ENCODE measurements around the gene KRTAP5-5. TPM values are rescaled to one million over a fixed set of nuclear protein-coding genes. Genes with fewer than 3 reads are reported as not detected.
"Not testable (repeated sequence)": the region's sequence is repeated elsewhere in the genome, so short reads cannot be mapped to it uniquely, and the experiment has no call there.

The KRTAP5-5 gene
- total RNA-seq, 2 donors from 2014 or later, result not detected

DNA sequence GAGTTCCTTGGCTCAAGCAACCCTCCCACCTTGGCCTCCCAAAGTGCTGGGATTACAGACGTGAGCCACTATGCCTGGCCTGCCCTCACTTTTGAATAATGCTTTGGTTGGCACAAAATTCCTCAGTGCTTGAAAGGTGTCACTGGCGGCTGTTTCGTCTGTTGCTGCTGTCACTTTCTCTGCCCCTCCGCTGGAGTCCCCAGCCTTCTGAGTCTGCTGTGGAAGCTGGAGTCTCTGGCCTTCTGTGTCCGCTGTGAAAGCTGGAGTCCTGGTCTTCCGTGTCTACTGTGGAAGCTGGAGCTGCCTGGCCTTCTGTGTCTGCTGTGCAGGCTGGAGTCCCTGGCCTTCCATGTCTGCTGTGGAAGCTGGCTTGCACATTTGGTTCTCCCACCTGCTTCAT lies 39.6 kb upstream of the KRTAP5-5 start:
- WGBS, 2 donors, result 93 to 95% methylated on average over 6 of the region's 6 CpGs
- Histone ChIP-seq H3K4me3 (no peak overlapping the region), H3K27me3 (no peaks in the 10 kb centered on the region), H3K9me3 (no peaks in the 10 kb centered on the region), H3K4me1 (no peaks in the 10 kb centered on the region), H3K27ac (no peak overlapping the region), H3K36me3 (replicated peaks in 1 of 2; ENCODE audit: insufficient read depth in 1 of 2, low read depth in 2 of 2) (no peaks in the 10 kb centered on the region)
- ATAC-seq (no peak), DNase-seq (no peak)
- intact Hi-C loops (cut with DNase I), result no loop called here
- TF ChIP-seq POLR2A (IDR thresholded peaks at IDR 0.05), result no peak
- TF ChIP-seq, protein P1, sequence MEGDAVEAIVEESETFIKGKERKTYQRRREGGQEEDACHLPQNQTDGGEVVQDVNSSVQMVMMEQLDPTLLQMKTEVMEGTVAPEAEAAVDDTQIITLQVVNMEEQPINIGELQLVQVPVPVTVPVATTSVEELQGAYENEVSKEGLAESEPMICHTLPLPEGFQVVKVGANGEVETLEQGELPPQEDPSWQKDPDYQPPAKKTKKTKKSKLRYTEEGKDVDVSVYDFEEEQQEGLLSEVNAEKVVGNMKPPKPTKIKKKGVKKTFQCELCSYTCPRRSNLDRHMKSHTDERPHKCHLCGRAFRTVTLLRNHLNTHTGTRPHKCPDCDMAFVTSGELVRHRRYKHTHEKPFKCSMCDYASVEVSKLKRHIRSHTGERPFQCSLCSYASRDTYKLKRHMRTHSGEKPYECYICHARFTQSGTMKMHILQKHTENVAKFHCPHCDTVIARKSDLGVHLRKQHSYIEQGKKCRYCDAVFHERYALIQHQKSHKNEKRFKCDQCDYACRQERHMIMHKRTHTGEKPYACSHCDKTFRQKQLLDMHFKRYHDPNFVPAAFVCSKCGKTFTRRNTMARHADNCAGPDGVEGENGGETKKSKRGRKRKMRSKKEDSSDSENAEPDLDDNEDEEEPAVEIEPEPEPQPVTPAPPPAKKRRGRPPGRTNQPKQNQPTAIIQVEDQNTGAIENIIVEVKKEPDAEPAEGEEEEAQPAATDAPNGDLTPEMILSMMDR (IDR thresholded peaks at IDR 0.05), result no peak

DNA sequence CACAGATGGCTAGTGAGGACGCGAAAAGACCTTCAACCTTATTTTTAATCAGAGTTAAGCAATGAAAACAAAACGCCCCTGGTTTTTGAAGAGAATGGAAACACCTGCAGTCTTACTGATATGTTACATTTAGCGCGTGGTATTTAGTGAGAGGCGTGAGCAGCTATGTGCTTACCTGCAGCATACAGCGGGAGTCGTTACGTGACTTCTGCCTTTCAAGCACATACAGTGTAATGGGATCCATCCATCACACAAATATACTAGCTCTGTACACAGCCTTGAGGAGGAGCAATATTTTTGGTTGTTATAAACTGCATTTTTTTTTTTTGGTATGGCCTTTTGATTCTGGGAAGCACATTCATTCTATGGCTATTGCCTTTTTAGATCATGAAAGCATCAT lies 36.9 kb upstream of the KRTAP5-5 start:
- intact Hi-C loops (cut with DNase I), result no loop called here
- no peak for ATAC-seq
- no peaks in the 10 kb centered on the region for H3K27me3 ChIP-seq

DNA sequence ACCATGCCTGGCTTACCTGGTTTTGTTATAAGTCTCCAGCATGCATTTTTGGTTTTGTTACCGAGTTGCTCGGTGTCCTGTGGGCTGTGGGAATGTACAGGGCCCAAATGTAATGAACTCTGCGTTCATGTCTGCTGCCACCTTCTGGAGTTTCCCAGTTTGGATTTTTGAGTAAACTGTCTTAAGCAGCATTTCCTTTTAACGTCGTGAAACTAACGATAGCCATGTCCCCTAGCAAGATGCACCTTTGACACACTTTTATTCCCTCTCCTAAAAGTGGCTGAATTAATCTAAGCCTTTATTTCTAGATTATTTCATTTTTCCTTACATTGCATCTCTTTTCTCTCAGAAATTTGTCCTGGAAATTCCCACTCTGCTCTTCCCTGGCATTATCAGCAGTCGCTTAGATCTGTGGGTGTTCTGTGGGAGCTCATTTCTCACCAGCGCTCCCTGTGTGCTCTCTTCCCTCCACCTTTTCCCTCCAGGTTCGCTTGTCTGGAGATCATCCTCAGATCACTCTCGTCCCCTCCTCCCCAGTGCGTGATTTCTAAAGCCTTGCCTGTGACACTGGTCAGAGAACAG lies 33.5 kb upstream of the KRTAP5-5 start:
- DNase-seq; H3K27ac ChIP-seq; H3K9me3 ChIP-seq; H3K36me3 ChIP-seq (replicated peaks in 1 of 2; ENCODE audit: insufficient read depth in 1 of 2, low read depth in 2 of 2); intact Hi-C loops (cut with DNase I); H3K27me3 ChIP-seq; ATAC-seq; H3K4me3 ChIP-seq: not testable (repeated sequence)
- H3K4me1 ChIP-seq, result peaks cover 15% of the 10 kb centered on the region
- 70 to 71% methylated on average over 11 of the region's 11 CpGs for WGBS, 2 donors

More for the DNA sequence above, 36.9 kb upstream of the KRTAP5-5 start:
- WGBS, 2 donors, result 58 to 74% methylated on average over 9 of the region's 9 CpGs
- TF ChIP-seq POLR2A (IDR thresholded peaks at IDR 0.05), result no peak
- TF ChIP-seq, protein P1 (IDR thresholded peaks at IDR 0.05), result no peak
- DNase-seq, result no peak
- H3K4me1 ChIP-seq, result peaks cover 8% of the 10 kb centered on the region
- H3K27ac ChIP-seq, result no peak overlapping the region
- no peak overlapping the region for H3K4me3 ChIP-seq
- H3K36me3 ChIP-seq (replicated peaks in 1 of 2; ENCODE audit: insufficient read depth in 1 of 2, low read depth in 2 of 2), result no peaks in the 10 kb centered on the region
- no peaks in the 10 kb centered on the region for H3K9me3 ChIP-seq

DNA sequence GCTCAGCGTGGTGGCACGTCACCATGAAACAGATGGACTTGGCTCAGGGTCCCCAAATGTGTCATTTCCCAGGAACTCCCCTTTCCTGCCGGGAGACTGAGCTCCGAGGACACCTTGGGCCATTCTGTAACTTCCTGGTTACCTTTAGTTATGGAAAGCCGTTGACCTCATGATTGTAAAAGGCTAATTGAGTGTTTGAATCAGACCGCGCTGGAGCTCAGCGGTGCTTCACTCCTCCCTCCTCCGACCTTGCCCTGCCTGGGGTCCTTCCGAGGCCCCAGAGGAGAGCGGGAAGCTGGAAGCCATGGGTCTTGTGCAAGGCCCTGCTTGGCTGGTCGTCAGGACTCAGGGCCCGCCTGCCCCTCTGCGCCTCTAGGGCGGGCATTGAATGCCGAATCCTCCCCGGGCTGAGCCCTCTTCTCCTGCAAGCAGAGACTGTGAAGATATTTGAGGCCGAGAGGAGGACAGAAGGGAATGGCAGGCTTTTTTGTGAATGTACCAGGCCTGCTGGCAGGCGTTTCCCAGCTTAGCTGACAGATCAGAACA lies 32.9 kb upstream of the KRTAP5-5 start:
- H3K36me3 ChIP-seq (replicated peaks in 1 of 2; ENCODE audit: insufficient read depth in 1 of 2, low read depth in 2 of 2); H3K9me3 ChIP-seq; ATAC-seq; H3K27ac ChIP-seq; DNase-seq; H3K27me3 ChIP-seq; H3K4me3 ChIP-seq; intact Hi-C loops (cut with DNase I): not testable (repeated sequence)
- 73 to 87% methylated on average over 13 to 15 of the region's 19 CpGs for WGBS, 2 donors
- H3K4me1 ChIP-seq, result peaks cover 15% of the 10 kb centered on the region

DNA sequence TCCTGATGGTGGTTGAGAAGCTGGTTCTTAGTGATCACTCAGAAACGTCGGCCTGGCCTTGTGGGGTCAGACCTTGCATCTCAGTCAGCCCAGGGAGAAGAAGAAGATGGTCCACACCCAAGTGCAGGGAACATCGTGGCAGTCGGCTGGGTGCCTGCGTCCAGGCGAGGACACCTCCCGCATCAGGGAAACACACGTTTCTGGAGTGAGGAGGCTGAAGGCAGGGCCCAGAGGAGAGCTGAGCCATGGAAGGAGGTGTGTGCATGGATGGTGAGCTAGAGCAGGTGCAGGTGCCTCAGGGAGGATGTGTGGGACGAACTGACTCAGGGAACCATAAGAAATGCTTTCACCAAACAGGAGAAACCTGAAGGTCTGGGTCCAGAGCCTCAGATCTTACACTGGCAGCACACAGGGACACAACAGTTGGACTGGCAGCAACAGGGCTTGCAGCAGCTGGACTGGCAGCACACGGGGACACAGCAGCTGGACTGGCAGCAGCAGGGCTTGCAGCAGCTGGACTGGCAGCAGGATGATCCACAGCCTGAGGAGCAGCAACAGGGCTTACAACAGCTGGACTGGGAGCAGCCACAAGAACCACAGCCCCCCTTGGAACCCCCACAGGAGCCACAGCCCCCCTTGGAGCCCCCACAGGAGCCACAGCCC lies 32.1 kb upstream of the KRTAP5-5 start:
- intact Hi-C loops (cut with DNase I), result no loop called here
- H3K36me3 ChIP-seq (replicated peaks in 1 of 2; ENCODE audit: insufficient read depth in 1 of 2, low read depth in 2 of 2), result no peaks in the 10 kb centered on the region
- H3K27ac ChIP-seq, result no peak overlapping the region
- no peaks in the 10 kb centered on the region for H3K27me3 ChIP-seq
- peaks cover 15% of the 10 kb centered on the region for H3K4me1 ChIP-seq
- ATAC-seq, result no peak
- no peak for DNase-seq
- TF ChIP-seq POLR2A (IDR thresholded peaks at IDR 0.05), result no peak
- TF ChIP-seq, protein P1 (IDR thresholded peaks at IDR 0.05), result no peak
- H3K9me3 ChIP-seq, result no peaks in the 10 kb centered on the region
- 83 to 88% methylated on average over 6 to 10 of the region's 10 CpGs for WGBS, 2 donors
- H3K4me3 ChIP-seq, result no peak overlapping the region

All from body of pancreas (tissue), 4 donors.